Measurements from ENCODE around the gene ZCCHC3.

GRCh38 chr20:346033-346639 is 48.8 kb downstream of the ZCCHC3 start:
- no peak for TF ChIP-seq POLR2A (IDR thresholded peaks at IDR 0.05; ENCODE audit: low read depth, low read length)
- no peak for TF ChIP-seq POLR2AphosphoS5 (IDR thresholded peaks at IDR 0.05; ENCODE audit: low read depth, low read length)

Data from GM12891 (cell line).